ENCODE data around the gene P4HA1. TPM values are rescaled to one million over a fixed set of nuclear protein-coding genes. Genes with fewer than 3 reads are reported as not detected.
"Not testable (repeated sequence)": the region's sequence is repeated elsewhere in the genome, so short reads cannot be mapped to it uniquely, and the experiment has no call there.

Gene P4HA1
- total and polyA plus RNA-seq, 12 donors, result 17.3 to 67.3 (median 49.2) TPM

DNA sequence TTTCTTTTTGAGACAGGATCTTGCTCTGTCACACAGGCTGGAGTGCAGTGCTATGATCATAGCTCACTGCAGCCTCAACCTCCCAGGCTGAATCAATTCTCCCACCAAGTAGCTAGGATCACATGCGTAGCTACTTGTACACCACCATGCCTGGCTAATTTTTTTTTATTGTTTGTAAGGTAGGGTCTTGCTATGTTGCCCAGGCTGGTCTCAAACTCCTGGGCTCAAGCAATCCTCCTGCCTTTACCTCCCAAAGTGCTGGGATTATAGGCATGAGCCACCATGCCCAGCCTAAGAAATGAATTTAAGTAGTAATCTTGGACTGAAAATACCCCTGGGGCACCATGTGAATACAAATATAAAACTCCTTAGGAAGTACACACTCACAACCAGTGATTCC is 19.4 kb upstream of the P4HA1 start:
- no peak for DNase-seq
- Histone ChIP-seq H3K27ac (peak overlapping the region in 2 of 10 donors; percentile 27 to 86), H3K4me3 (no peak overlapping the region), H3K36me3 (peaks cover 0 to 46% (median 4%) of the 10 kb centered on the region in 9 donors), H3K9me3 (no peaks in the 10 kb centered on the region), H3K27me3 (no peaks in the 10 kb centered on the region), H3K4me1 (peaks cover 6 to 40% (median 15%) of the 10 kb centered on the region in 9 donors)
- ATAC-seq, result no peak
- intact Hi-C loops (cut with DNase I), result no loop called here
- WGBS, 2 donors, result 94 to 100% methylated on average over 1 of the region's 1 CpG
- TF ChIP-seq, protein P1, sequence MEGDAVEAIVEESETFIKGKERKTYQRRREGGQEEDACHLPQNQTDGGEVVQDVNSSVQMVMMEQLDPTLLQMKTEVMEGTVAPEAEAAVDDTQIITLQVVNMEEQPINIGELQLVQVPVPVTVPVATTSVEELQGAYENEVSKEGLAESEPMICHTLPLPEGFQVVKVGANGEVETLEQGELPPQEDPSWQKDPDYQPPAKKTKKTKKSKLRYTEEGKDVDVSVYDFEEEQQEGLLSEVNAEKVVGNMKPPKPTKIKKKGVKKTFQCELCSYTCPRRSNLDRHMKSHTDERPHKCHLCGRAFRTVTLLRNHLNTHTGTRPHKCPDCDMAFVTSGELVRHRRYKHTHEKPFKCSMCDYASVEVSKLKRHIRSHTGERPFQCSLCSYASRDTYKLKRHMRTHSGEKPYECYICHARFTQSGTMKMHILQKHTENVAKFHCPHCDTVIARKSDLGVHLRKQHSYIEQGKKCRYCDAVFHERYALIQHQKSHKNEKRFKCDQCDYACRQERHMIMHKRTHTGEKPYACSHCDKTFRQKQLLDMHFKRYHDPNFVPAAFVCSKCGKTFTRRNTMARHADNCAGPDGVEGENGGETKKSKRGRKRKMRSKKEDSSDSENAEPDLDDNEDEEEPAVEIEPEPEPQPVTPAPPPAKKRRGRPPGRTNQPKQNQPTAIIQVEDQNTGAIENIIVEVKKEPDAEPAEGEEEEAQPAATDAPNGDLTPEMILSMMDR (IDR thresholded peaks at IDR 0.05), result no peak

DNA sequence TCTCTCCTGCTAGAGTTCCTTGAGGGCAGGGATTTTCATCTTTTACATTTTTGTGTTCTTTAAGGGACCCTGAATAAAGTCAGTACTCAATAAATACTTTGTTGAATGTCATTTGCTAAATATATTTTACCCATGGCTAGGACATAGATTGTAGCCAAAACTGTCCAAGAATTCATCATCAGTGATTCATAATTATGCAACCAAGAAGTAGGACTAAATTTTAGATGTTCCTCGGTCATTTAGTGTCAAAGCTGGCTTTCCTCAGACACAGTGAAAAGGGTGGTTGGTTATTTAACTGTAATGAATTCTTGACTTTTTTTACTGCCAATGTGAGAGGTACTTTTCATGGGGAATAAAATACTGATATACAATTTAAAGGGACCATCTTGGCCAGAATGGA is 16.9 kb upstream of the P4HA1 start:
- H3K9me3 ChIP-seq, result peaks cover 0 to 7% (median 0%) of the 10 kb centered on the region in 11 donors
- peak overlapping the region in 6 of 10 donors; percentile 32 to 64 (median 48) for H3K27ac ChIP-seq
- H3K27me3 ChIP-seq, result no peaks in the 10 kb centered on the region
- TF ChIP-seq, protein P1 (IDR thresholded peaks at IDR 0.05), result no peak
- DNase-seq (no peak), ATAC-seq (peak in 1 of 8 donors; percentile 5)
- H3K4me1 ChIP-seq, result peaks cover 3 to 44% (median 23%) of the 10 kb centered on the region in 9 donors
- intact Hi-C loops (cut with DNase I), result no loop called here
- peaks cover 0 to 26% (median 0%) of the 10 kb centered on the region in 9 donors for H3K36me3 ChIP-seq
- H3K4me3 ChIP-seq, result no peak overlapping the region
- WGBS, 2 donors, result 56% methylated on average over 1 of the region's 1 CpG

DNA sequence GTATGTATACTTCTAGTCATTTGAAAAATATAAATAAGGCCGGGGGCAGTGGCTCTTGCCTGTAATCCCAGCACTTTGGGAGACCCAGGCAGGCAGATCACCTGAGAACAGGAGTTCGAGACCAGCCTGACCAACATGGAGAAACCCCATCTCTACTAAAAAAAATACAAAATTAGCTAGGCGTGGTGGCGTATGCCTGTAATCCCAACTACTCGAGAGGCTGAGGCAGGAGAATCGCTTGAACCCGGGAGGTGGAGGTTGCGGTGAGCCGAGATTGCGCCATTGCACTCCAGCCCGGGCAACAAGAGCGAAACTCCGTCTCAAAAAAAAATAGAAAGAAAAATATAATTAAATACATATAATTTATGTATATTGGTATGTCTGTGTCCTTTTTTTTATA is 15.4 kb upstream of the P4HA1 start:
- peaks cover 0 to 26% (median 0%) of the 10 kb centered on the region in 9 donors for H3K36me3 ChIP-seq
- ATAC-seq, result not testable (repeated sequence)

DNA sequence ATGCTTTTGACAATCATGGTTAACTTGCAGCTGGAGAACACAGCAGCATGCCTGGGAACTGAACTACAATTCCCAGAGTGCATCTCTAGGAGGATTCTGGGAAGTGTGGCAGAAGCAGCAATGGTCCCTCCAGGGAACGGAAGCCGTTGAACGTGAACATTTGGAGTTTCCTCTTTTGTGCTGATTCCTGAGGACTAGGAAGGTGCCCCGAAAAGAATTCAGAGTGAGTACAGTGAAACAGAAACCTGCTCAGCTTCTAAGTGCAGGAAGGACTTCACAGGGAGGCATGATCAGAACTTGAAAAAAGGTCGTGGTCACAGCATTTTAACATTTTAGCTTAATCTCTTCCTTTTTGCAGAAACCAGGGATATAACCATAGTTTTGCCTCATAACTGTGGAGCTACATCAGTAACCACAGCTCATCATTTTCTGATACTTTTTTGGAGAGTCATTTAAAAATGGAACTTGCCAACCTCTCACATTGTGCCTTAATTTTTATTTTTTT is 13.7 kb upstream of the P4HA1 start, which contains the start of gene NUDT13:
NUDT13 (plus strand) TSS at position 111 of the 505 bp plus-strand sequence. CDS start 3,911 bp downstream, outside the sequence.
- peaks cover 0 to 7% (median 0%) of the 10 kb centered on the region in 11 donors for H3K9me3 ChIP-seq
- TF ChIP-seq, protein P1 (IDR thresholded peaks at IDR 0.05), result no peak
- ATAC-seq, result peak; percentile 87 to 98 (median 98)
- intact Hi-C loops (cut with DNase I), result loop anchor here in 3 of 10 donors (1.0 to 2.0 kb wide), 2 partner anchors 13 to 14 kb away; partner anchors contain the start of gene P4HA1 (in 2 of the 3)
- DNase-seq, result peak; percentile 36 to 90
- peaks cover 0 to 29% (median 10%) of the 10 kb centered on the region in 9 donors for H3K4me1 ChIP-seq
- H3K27ac ChIP-seq, result peak within 1 kb of the TSS; percentile 78 to 95 (median 90)
- no peaks in the 10 kb centered on the region for H3K27me3 ChIP-seq
- H3K36me3 ChIP-seq, result peaks cover 0 to 14% (median 0%) of the 10 kb centered on the region in 9 donors
- peak within 1 kb of the TSS; percentile 2 to 91 (median 54) for H3K4me3 ChIP-seq
- 0 to 2% methylated on average over 5 of the region's 5 CpGs for WGBS, 2 donors

More for the DNA sequence above, 15.4 kb upstream of the P4HA1 start:
- Histone ChIP-seq H3K4me1 (peaks cover 0 to 29% (median 11%) of the 10 kb centered on the region in 9 donors), H3K27ac (peak overlapping the region in 8 of 10 donors; percentile 82 to 95 (median 90))
- 98% methylated on average over 13 of the region's 13 CpGs for WGBS, 2 donors
- H3K27me3 ChIP-seq; DNase-seq; H3K4me3 ChIP-seq; H3K9me3 ChIP-seq; intact Hi-C loops (cut with DNase I): not testable (repeated sequence)

DNA sequence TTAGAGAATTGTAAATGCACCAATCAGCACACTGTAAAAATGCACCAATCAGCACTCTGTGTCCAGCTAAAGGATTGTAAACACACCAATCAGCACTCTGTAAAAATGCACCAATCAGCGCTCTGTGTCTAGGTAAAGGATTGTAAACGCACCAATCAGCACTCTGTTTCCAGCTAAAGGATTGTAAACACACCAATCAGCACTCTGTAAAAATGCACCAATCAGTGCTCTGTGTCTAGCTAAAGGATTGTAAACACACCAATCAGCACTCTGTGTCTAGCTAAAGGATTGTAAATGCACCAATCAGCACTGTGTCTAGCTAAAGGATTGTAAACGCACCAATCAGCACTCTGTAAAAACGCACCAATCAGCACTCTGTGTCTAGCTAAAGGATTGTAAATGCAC is 12.6 kb upstream of the P4HA1 start:
- DNase-seq; H3K36me3 ChIP-seq; ATAC-seq; H3K9me3 ChIP-seq; H3K27me3 ChIP-seq; H3K4me3 ChIP-seq; intact Hi-C loops (cut with DNase I); H3K27ac ChIP-seq: not testable (repeated sequence)
- 84 to 97% methylated on average over 4 of the region's 4 CpGs for WGBS, 2 donors
- peaks cover 0 to 29% (median 10%) of the 10 kb centered on the region in 9 donors for H3K4me1 ChIP-seq

All from heart right ventricle (tissue), 16 donors.